ENCODE data around the gene CACNA1I. TPM values are rescaled to one million over a fixed set of nuclear protein-coding genes. Genes with fewer than 3 reads are reported as not detected.

CACNA1I gene
- total and polyA plus RNA-seq, 2 experiments from 2014 or later = 0.42 to 2.4 TPM

- TF ChIP-seq JUNB (IDR thresholded peaks at IDR 0.05; ENCODE audit: unreplicated experiment) (no peak), CREB1 (CRISPR knock-in tag; IDR thresholded peaks at IDR 0.05; ENCODE audit: low read depth) (no peak), CTCF (conservative IDR thresholded peaks at IDR 0.05; ENCODE audit: low read depth in 2 of 2) (no peak), ZNF114 (CRISPR knock-in tag; IDR thresholded peaks at IDR 0.05) (no peak), ETS1 (IDR thresholded peaks at IDR 0.05) (no peak), EZH2phosphoT487 (IDR thresholded peaks at IDR 0.05; ENCODE audit: unreplicated experiment) (no peak), REST (IDR thresholded peaks at IDR 0.05; ENCODE audit: unreplicated experiment) (no peak), ZNF331 (CRISPR knock-in tag; IDR thresholded peaks at IDR 0.05; ENCODE audit: low read depth) (no peak)
Measured at GRCh38 chr22:39629851-39630250, 59.3 kb downstream of the CACNA1I start (continued).

- Histone ChIP-seq H3K36me3 (ENCODE audit: insufficient read depth) (no peaks in the 10 kb centered on the region), H3K4me3 (no peak overlapping the region), H3K4me2 (no peak overlapping the region), H3K9me2 (ENCODE audit: insufficient read depth) (no peaks in the 10 kb centered on the region), H3K27me3 (ENCODE audit: insufficient read depth) (no peaks in the 10 kb centered on the region), H4K20me1 (replicated peaks; ENCODE audit: insufficient read depth) (no peaks in the 10 kb centered on the region), H3K27ac (ENCODE audit: low read depth) (no peak overlapping the region), H2AFZ (0 out of 2 replicates have a peak overlapping the region, but pooled peaks have one; percentile 43), H3K79me2 (replicated peaks; ENCODE audit: insufficient read depth) (no peaks in the 10 kb centered on the region), H3F3A (replicated peaks; ENCODE audit: low read depth) (no peaks in the 10 kb centered on the region), H3K4me1 (ENCODE audit: insufficient read depth) (no peaks in the 10 kb centered on the region; the same call in 1 of the 2 replicates)
- Mint-ChIP-seq H3K27me3 (ENCODE audit: insufficient read depth, low read depth, poor library complexity) (peaks cover 11% of the 10 kb centered on the region), H3K36me3 (ENCODE audit: low read depth) (no peaks in the 10 kb centered on the region), H3K4me3 (no peak overlapping the region), H3K27ac (no peak overlapping the region), H3K4me1 (peaks cover 35% of the 10 kb centered on the region), H3K9me3 (no peaks in the 10 kb centered on the region)
- ATAC-seq (no peak), DNase-seq (ENCODE audit: low spot score) (no peak)
- TF ChIP-seq ZNF331 (CRISPR knock-in tag; IDR thresholded peaks at IDR 0.05; ENCODE audit: low read depth) (no peak), JUNB (IDR thresholded peaks at IDR 0.05; ENCODE audit: unreplicated experiment) (no peak), ETS1 (IDR thresholded peaks at IDR 0.05) (no peak), EZH2 (IDR thresholded peaks at IDR 0.05; ENCODE audit: low read depth, unreplicated experiment) (no peak), NANOG (IDR thresholded peaks at IDR 0.05; ENCODE audit: borderline replicate concordance) (no peak), POLR2AphosphoS5 (IDR thresholded peaks at IDR 0.05; ENCODE audit: low read depth) (no peak), ZNF114 (CRISPR knock-in tag; IDR thresholded peaks at IDR 0.05) (no peak), REST (IDR thresholded peaks at IDR 0.05; ENCODE audit: unreplicated experiment) (no peak)
Measured at GRCh38 chr22:39630721-39631120, 60.2 kb downstream of the CACNA1I start.

Measured in GM23338 (cell line).